Activated CD4-positive, alpha-beta memory T cell treated with anti-CD3 and anti-CD28 coated beads, Interleukin-2, amount 10 ng/mL, durations not matched to agents 7 days and 5 days (primary cell): Measurements from ENCODE around the gene APBA2. TPM values are rescaled to one million over a fixed set of nuclear protein-coding genes. Genes with fewer than 3 reads are reported as not detected.

Experiments
- CTCF ChIA-PET: fragments of 350-600 bp; sonication (Branson Sonifier 250); formaldehyde crosslinking; loops from one replicate; lab custom pipeline; 2021; ENCODE audit warnings: antibody characterized with exemption, inconsistent platforms; lab: Charles Lee
- POLR2A ChIA-PET: fragments of 350-600 bp; sonication (Branson Sonifier 250); formaldehyde crosslinking; loops from one replicate; lab custom pipeline; 2021; ENCODE audit warnings: antibody characterized with exemption; lab: Charles Lee
- DNase-seq: peaks from one replicate; pipeline ENCODE4 v3.0.0-alpha.2; 2020
- H3K27ac Mint-ChIP-seq: one replicate; pipeline ENCODE4 v1.8.0; 2021; ENCODE audit warnings: mild to moderate bottlenecking, mixed read lengths
- H3K27me3 Mint-ChIP-seq: one replicate; pipeline ENCODE4 v1.8.0; 2021; ENCODE audit warnings: mixed read lengths
- H3K36me3 Mint-ChIP-seq: one replicate; pipeline ENCODE4 v1.8.0; 2021; ENCODE audit warnings: low read depth, mixed read lengths
- H3K4me1 Mint-ChIP-seq: one replicate; pipeline ENCODE4 v1.8.0; 2021; ENCODE audit warnings: mixed read lengths
- H3K4me3 Mint-ChIP-seq: one replicate; pipeline ENCODE4 v1.8.0; 2021; ENCODE audit warnings: mild to moderate bottlenecking, mixed read lengths
- H3K9me3 Mint-ChIP-seq: one replicate; pipeline ENCODE4 v1.8.0; 2021; ENCODE audit warnings: mixed read lengths
- total RNA-seq, 2 experiments: library from RNA; stranded (reverse); gene quantifications; one replicate each; pipeline ENCODE4 v1.2.3, GENCODE V29; 2021

Gene APBA2
- total RNA-seq, 2 experiments from 2014 or later, result 0.81 to 0.93 TPM

DNA sequence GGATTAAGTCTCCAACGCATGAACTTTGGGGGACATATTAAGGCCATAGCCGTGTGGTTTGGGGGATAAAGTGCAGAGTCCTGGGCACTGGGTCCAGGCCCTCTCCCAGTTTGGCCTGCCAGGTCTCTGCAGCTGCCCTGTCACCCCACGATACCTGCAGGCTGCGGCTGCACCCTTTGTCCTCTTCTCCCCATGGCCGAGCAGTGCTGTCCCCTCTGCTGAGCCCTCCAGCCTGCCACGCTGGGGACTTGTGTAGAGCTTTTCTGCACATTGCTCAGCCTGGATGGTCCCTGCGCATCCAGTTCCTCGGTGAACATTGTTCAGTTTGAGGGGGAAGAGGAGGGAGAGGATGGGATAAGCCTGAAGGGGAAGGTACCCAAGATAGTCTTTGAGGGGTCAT is 167.2 kb downstream of the APBA2 start:
- CTCF ChIA-PET, result no interaction called here
- no peak overlapping the region for H3K4me3 Mint-ChIP-seq
- no peak overlapping the region for H3K27ac Mint-ChIP-seq
- H3K36me3 Mint-ChIP-seq, result no peaks in the 10 kb centered on the region
- no peaks in the 10 kb centered on the region for H3K27me3 Mint-ChIP-seq
- DNase-seq, result no peak
- H3K4me1 Mint-ChIP-seq, result no peaks in the 10 kb centered on the region
- no peaks in the 10 kb centered on the region for H3K9me3 Mint-ChIP-seq
- POLR2A ChIA-PET, result no interaction called here

DNA sequence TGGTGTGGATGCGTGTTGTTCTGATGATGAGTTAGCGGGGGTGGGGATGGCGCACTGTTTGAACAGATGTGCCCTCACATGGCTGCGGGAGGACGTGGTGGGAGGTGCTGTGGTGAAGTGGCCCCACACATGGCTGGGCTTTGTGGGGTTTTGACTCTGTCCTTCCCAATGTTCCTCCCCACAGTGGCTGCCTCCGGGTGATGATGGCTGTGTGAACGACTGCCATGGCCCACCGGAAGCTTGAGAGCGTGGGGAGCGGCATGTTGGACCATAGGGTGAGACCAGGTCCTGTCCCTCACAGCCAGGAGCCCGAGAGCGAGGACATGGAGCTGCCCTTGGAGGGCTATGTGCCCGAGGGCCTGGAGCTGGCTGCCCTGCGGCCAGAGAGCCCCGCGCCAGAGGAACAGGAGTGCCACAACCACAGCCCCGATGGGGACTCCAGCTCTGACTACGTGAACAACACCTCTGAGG is 167.9 kb downstream of the APBA2 start:
- no peak overlapping the region for H3K27ac Mint-ChIP-seq
- no peak overlapping the region for H3K4me3 Mint-ChIP-seq
- no peaks in the 10 kb centered on the region for H3K4me1 Mint-ChIP-seq
- H3K9me3 Mint-ChIP-seq, result no peaks in the 10 kb centered on the region
- ChIA-PET CTCF (no interaction called here), POLR2A (no interaction called here)
- no peaks in the 10 kb centered on the region for H3K36me3 Mint-ChIP-seq
- no peak for DNase-seq
- H3K27me3 Mint-ChIP-seq, result no peaks in the 10 kb centered on the region

DNA sequence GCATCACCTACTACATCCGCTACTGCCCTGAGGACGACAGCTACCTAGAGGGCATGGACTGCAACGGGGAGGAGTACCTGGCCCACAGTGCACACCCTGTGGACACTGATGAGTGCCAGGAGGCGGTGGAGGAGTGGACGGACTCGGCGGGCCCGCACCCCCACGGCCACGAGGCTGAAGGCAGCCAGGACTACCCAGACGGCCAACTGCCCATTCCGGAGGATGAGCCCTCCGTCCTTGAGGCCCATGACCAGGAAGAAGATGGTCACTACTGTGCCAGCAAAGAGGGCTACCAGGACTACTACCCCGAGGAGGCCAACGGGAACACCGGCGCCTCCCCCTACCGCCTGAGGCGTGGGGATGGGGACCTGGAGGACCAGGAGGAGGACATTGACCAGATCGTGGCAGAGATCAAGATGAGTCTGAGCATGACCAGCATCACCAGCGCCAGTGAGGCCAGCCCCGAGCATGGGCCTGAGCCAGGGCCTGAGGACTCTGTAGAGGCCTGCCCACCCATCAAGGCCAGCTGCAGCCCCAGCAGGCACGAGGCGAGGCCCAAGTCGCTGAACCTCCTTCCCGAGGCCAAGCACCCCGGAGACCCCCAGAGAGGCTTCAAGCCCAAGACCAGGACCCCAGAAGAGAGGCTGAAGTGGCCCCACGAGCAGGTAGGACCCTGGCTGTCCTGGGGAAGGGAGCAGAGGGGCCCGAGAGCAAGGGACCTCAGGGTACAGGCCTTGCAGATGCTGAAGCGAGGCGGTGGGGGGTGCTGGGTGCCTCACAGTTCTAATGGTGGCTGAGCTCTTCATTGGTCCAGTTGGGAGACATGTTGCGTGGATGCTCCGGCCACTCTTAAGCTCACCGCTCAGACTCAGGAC is 168.6 kb downstream of the APBA2 start:
- H3K4me3 Mint-ChIP-seq, result no peak overlapping the region
- no peaks in the 10 kb centered on the region for H3K9me3 Mint-ChIP-seq
- POLR2A ChIA-PET, result no interaction called here
- no peak overlapping the region for H3K27ac Mint-ChIP-seq
- no peaks in the 10 kb centered on the region for H3K27me3 Mint-ChIP-seq
- no peak for DNase-seq
- H3K36me3 Mint-ChIP-seq, result no peaks in the 10 kb centered on the region
- CTCF ChIA-PET, result no interaction called here
- H3K4me1 Mint-ChIP-seq, result no peaks in the 10 kb centered on the region

DNA sequence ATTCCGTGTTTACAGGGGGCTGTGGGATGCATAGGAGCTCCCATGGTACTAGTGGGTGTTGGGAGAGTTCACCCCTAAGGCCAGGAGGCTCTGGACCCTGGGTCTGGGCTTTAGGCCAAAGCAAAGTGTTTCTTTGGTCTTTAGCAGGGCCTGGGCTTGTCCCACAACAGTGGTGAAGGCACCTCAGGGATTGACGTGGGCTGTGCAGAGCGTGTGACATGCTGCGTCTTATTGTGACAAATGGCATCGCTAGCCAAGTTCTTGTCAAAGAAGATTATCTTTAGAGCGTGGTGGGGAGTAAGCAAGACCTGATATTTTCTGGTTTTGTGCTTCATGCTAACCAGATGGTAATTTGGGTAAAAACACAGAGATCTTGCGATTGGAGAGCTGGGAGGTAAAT is 170.1 kb downstream of the APBA2 start:
- no peaks in the 10 kb centered on the region for H3K27me3 Mint-ChIP-seq
- H3K4me1 Mint-ChIP-seq, result no peaks in the 10 kb centered on the region
- CTCF ChIA-PET, result no interaction called here
- H3K27ac Mint-ChIP-seq, result no peak overlapping the region
- H3K9me3 Mint-ChIP-seq, result no peaks in the 10 kb centered on the region
- no peak for DNase-seq
- H3K36me3 Mint-ChIP-seq, result no peaks in the 10 kb centered on the region
- POLR2A ChIA-PET, result no interaction called here
- no peak overlapping the region for H3K4me3 Mint-ChIP-seq

DNA sequence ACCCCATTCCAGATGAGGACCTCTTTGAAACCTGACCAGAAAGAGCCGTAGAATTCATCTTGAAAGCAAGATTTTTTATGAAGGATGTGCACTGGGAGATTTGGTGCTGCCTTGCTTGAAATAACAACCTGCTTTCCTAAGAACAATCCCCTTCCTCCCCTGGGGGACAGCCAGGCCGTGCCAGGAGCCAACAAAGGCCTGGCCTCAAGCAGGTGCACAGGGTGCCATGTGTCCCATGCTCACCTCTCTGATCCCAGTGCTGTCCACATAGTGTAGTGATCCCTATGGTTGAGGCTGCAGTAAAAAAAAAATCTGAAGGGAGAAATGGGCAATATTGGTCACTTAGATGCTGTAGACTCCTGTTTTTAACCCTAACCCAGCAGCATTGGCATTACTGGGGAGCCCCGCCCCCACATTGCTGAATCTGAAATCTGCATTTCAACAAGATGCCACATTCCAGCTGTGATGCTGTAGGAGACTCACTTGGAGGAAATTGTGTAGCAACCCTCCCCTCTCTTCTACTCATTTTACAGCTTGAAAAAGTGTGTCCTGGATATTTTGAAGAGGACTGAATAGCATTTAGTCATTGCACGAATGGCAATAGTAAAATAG is 171.2 kb downstream of the APBA2 start:
- H3K27me3 Mint-ChIP-seq, result no peaks in the 10 kb centered on the region
- H3K36me3 Mint-ChIP-seq, result no peaks in the 10 kb centered on the region
- no peaks in the 10 kb centered on the region for H3K9me3 Mint-ChIP-seq
- ChIA-PET POLR2A (interaction anchor here (0.7 kb wide), 1 partner anchor 921 kb away, joined by 4 read pairs; no protein-coding TSS in a partner anchor), CTCF (no interaction called here)
- no peak overlapping the region for H3K27ac Mint-ChIP-seq
- no peak overlapping the region for H3K4me3 Mint-ChIP-seq
- H3K4me1 Mint-ChIP-seq, result no peaks in the 10 kb centered on the region
- no peak for DNase-seq

DNA sequence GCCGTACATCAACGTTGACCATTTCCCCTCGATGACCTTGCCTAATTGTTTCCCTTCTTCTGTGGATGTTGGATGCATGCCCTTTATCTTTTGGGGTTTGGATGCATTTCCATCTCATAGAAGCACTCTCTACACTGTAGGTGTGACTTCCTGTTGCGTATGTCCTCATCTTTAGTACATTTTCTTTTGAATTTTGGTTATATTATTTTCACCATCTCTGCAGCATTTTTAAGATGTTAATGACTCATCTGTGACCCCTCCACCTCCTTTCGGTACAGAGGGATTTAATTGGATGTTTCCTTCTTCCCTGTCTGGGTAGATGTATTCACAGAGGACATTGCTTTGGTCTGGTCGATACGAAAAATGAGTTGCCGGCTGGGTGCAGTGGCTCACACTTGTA is 172.1 kb downstream of the APBA2 start:
- Mint-ChIP-seq H3K9me3 (no peaks in the 10 kb centered on the region), H3K4me1 (no peaks in the 10 kb centered on the region), H3K27ac (no peak overlapping the region), H3K36me3 (no peaks in the 10 kb centered on the region), H3K27me3 (no peaks in the 10 kb centered on the region), H3K4me3 (no peak overlapping the region)
- CTCF ChIA-PET, result no interaction called here
- no peak for DNase-seq
- POLR2A ChIA-PET, result no interaction called here

DNA sequence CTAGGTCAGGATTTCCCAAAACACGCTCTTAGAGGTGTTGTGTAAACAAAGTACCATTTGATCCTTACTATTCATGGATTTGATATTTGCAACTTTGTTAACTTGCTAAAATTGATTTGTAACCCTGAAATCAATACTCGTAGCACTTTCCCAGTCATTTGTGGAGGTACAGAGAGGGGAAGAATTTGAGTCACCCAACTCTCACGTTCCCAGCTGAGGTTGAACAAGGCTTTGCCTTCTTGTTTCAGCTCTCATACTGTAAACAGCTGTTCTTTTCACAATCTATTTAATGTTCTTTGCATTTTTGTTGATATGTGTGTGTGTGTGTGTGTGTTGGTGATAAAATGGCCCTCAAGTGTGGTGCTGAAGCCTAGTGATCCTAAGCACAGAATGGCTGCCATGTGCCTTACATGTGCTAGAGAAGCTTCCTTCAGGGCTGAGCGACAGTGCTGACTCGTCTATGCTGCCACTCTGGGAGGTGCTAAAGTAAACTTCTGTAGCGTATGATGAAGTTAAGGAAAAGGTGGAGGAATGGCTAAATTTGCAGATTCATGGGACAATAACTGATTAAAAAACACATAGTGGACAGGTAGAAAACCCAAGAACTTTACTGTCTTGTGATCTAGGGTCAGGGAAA is 173.2 kb downstream of the APBA2 start:
- DNase-seq, result no peak
- CTCF ChIA-PET, result no interaction called here
- Mint-ChIP-seq H3K36me3 (no peaks in the 10 kb centered on the region), H3K27me3 (no peaks in the 10 kb centered on the region), H3K4me3 (no peak overlapping the region), H3K9me3 (no peaks in the 10 kb centered on the region), H3K27ac (no peak overlapping the region), H3K4me1 (no peaks in the 10 kb centered on the region)
- POLR2A ChIA-PET, result no interaction called here

DNA sequence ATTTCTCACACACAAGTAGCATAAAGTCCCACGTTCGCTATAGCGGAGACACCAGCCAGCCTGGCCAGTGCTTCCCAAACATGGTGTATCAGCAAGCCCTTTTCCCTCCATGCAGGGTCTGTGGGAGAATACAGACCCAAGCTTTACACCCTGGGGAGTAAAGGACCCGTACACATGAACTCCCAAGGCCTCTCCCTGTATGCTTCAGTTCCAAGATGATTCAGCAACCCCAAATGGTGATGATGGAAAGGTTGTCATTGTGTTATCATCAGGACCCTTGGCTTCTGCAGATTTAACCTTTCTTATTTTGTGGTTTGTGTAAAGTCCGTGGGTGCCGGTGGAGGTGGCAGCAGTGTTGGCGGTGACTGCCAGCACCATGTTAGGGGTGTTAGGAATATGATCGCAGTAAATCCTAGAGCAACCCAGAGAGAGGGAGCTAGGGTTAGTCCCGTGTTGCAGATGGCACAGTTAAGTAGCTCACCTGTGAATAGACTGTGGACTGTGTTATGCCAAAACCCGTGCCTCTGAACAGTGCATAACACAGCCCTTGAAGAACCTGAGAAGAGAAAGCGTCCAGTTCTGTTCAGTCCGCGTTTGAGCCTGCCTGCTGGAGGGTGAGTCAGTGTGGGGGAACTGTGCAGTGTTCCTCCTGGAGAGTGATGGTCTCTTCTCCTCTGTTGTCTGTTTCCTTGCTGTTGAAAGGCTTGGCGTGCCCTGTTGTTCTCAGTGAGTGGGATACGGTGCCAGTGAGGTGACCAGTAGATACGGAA is 174.3 kb downstream of the APBA2 start:
- H3K9me3 Mint-ChIP-seq, result no peaks in the 10 kb centered on the region
- no peak overlapping the region for H3K27ac Mint-ChIP-seq
- H3K4me3 Mint-ChIP-seq, result no peak overlapping the region
- ChIA-PET CTCF (no interaction called here), POLR2A (no interaction called here)
- no peak for DNase-seq
- H3K4me1 Mint-ChIP-seq, result no peaks in the 10 kb centered on the region
- no peaks in the 10 kb centered on the region for H3K36me3 Mint-ChIP-seq
- H3K27me3 Mint-ChIP-seq, result no peaks in the 10 kb centered on the region

DNA sequence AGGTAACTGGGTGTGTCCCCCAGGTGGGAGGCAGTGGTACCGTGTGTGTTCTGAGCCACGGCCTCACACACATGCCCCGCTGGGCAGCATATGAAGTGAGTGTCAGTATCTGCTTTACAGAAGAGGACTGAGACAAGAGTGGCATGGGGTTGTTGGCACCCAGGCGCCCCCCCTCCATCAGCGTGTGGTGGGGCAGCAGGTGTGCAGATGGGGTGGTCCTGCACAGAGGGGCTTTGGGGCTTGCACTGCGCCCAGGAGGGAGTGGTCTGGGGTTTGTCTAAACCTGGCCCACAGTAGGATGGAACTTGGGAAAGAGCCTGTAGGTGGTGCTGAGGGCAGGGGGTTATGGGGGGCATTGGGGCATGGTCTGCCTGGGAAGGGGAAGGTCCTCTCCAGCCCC is 176.0 kb downstream of the APBA2 start:
- Mint-ChIP-seq H3K9me3 (no peaks in the 10 kb centered on the region), H3K27me3 (no peaks in the 10 kb centered on the region), H3K4me3 (no peak overlapping the region), H3K27ac (no peak overlapping the region), H3K4me1 (no peaks in the 10 kb centered on the region), H3K36me3 (no peaks in the 10 kb centered on the region)
- ChIA-PET POLR2A (no interaction called here), CTCF (no interaction called here)
- no peak for DNase-seq

DNA sequence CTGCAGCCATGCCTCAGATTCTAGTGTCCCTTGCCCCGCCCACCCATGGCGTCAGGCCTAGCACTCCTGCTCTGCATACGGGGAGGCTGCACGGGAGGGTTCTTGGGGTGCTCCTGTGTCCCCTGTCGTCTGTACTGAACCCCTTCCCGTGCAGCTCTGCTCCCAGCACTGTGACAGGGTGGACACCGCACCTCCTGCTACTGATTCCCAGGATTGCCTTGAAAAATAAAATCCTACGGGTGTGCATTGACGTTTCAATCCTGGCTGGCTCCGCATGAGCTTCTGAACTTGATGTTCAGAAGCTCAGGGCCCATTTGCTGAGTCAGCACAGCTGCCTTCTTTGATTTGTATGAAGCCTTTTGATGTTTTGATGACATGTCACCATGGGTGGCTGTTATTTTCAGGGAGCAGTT is 176.4 kb downstream of the APBA2 start:
- H3K27me3 Mint-ChIP-seq, result no peaks in the 10 kb centered on the region
- no peaks in the 10 kb centered on the region for H3K9me3 Mint-ChIP-seq
- no peak overlapping the region for H3K27ac Mint-ChIP-seq
- POLR2A ChIA-PET, result no interaction called here
- no peak overlapping the region for H3K4me3 Mint-ChIP-seq
- DNase-seq, result no peak
- H3K4me1 Mint-ChIP-seq, result no peaks in the 10 kb centered on the region
- no peaks in the 10 kb centered on the region for H3K36me3 Mint-ChIP-seq
- CTCF ChIA-PET, result no interaction called here

DNA sequence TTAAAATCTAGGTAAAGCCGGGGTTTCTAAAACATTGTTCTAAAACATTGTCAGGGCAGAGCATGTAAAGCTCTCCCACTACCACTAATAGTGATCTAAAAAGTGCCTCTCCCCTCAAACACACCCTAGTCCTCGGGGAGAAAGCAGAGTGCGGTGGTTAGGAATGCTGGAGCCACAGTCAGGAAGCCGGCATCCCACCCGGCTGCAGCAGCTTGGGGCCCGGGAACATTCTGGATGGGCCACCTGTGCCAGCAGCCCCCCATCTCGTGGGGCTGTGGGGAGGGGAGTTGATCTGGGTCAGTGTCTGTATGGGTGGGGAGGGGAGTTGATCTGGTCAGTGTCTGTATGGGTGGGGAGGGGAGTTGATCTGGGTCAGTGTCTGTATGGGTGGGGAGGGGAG is 176.9 kb downstream of the APBA2 start:
- Mint-ChIP-seq H3K9me3 (no peaks in the 10 kb centered on the region), H3K4me3 (no peak overlapping the region), H3K36me3 (no peaks in the 10 kb centered on the region), H3K27me3 (no peaks in the 10 kb centered on the region), H3K27ac (no peak overlapping the region), H3K4me1 (no peaks in the 10 kb centered on the region)
- POLR2A ChIA-PET, result no interaction called here
- no peak for DNase-seq
- CTCF ChIA-PET, result no interaction called here

DNA sequence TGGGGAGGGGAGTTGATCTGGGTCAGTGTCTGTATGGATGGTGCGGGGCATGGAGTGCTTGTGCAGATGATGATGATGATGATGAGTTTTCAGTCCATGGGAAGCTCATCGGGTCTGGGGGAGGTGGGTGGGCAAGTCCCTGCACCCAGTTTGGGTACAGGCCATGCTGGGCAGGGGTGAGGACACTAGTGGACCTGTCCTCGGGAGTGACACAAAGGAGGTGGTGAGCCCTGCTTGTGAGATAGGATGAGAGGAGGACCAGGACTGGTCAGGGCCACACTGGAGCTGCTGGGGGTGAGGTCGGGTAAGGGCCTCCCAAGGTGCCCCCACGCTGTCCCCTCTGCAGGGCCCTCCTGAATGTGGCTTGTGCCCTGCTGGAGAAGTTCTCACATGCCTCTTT is 177.9 kb downstream of the APBA2 start:
- no peak overlapping the region for H3K27ac Mint-ChIP-seq
- CTCF ChIA-PET, result interaction anchor here (0.7 kb wide), 1 partner anchor 27 kb away, joined by 3 read pairs; no protein-coding TSS in a partner anchor
- no peaks in the 10 kb centered on the region for H3K27me3 Mint-ChIP-seq
- H3K4me3 Mint-ChIP-seq, result no peak overlapping the region
- DNase-seq, result no peak
- H3K9me3 Mint-ChIP-seq, result no peaks in the 10 kb centered on the region
- POLR2A ChIA-PET, result no interaction called here
- H3K4me1 Mint-ChIP-seq, result no peaks in the 10 kb centered on the region
- H3K36me3 Mint-ChIP-seq, result no peaks in the 10 kb centered on the region

DNA sequence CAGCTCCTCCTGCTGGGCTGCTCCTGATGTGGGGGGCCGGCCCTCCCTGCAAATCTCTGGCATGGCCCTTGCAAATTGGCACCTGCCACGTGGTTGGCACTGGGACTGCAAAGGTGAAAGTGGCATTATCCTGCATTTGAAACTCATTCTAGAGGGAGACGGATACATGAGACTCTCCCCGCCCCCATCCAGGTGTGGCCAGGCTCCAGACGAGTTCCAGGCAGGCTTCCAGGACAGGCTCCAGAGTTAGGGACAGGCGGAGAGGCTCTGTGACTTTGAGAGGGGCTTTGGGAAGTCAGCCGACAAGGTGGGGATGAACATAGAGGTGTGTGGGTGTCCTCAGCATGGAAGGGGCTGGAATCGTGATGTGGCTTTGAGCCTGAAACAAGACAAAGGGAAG is 178.5 kb downstream of the APBA2 start:
- no peaks in the 10 kb centered on the region for H3K27me3 Mint-ChIP-seq
- no peaks in the 10 kb centered on the region for H3K4me1 Mint-ChIP-seq
- ChIA-PET POLR2A (no interaction called here), CTCF (interaction anchor here (0.7 kb wide), 1 partner anchor 27 kb away, joined by 3 read pairs; no protein-coding TSS in a partner anchor)
- H3K9me3 Mint-ChIP-seq, result no peaks in the 10 kb centered on the region
- DNase-seq, result no peak
- H3K36me3 Mint-ChIP-seq, result no peaks in the 10 kb centered on the region
- no peak overlapping the region for H3K4me3 Mint-ChIP-seq
- no peak overlapping the region for H3K27ac Mint-ChIP-seq
